GM21390 (cell line): Measurements from ENCODE around the gene MTUS2.
"Not testable (repeated sequence)": the region's sequence is repeated elsewhere in the genome, so short reads cannot be mapped to it uniquely, and the experiment has no call there.

Experiments
- ATAC-seq: cut with Tn5 transposase; IDR thresholded peaks from one replicate; pipeline ENCODE4 v1.9.1; 2021; ENCODE audit not compliant: unreplicated experiment

Gene MTUS2

DNA sequence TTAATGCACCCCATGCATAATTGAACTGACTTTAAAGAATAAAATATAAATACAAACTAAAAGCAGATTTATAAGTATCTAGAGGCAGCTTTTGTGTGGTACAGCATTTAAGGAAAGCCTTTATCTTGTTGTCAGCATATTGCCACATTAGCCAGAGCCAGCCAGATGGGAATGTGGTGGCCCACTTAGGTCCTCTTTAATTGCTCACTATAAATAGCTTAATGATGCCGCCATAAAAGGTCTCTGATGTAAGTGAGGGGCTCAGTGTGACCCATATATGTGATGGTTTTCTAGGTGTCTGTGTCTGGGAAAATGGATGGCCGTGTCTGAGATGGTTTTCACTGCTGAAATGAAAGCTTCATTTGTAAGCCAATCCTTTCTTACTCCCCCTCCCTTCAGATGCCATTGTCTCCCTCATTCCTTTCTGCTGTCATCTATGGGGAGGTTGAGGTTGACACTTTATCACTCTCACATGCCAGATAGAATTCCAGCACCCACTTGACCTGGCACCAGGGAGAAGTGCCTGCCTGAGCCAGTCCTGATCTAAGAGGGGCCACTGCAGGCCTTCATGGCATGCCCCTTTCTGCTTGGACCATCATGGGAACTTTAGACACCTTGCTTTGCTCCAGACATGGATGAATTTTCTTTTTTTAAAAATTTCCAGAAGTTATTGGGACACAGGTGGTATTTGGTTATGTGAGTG lies 135.3 kb downstream of the MTUS2 start:
- ATAC-seq: no peak

DNA sequence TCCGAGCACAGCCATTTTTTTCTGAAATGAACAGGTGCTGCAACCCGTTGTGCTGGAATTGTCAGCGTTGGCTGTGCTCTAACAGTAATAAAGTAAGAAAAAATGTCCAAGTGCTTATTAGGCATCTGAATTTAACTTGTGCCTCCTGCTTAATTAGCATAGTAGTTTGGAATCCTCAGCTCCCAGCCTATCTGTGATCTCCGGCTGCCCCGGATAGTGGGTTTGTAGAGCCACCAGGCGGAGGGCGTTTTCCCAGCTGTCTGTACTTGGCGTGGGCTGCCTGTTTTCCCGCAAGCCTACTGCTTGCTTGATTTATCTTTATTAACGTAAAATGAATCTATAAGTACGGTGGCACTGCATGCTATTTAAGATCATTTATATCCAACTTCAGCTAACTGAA lies 137.9 kb downstream of the MTUS2 start:
- ATAC-seq: no peak

DNA sequence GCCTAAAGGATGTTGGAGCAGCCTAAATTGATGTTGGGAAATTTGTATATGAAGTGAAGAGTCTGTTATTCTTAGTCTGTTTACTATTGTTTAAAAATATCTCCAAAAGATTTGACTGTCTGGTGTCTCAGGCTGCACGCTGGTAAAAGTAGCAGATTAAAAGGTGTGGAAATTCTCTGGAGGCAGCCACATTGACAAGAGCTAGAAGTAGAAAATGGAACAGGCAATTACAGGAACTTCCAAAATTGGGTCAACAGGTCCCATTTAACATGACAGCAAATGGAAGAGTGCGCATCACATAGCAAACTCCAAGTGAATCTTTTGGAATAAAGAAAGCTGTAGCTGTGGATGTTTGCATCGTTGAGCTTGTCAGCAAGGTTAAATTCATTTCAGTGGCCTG lies 138.3 kb downstream of the MTUS2 start:
- ATAC-seq: no peak

DNA sequence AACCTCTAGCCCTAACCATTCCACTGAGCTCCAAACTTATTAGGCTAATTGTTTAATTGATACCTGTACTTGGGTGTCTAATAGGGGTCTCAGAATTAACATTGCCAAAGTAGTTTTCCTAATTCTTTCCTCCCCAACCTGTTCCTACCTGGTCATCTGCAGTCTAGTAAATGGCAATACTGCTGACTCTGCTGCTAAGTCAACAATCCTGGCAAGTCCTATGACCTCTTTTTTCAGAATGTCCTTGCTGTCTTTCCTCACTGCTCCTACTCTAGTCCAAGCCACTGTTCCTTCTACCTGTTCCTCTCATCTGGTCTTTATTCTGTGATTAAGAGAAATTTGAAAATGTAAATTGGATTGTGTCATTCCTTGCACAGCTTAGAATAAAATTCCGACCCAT lies 143.9 kb downstream of the MTUS2 start:
- no peak for ATAC-seq

GRCh38 chr13:28964803-28965202 lies 144.7 kb downstream of the MTUS2 start:
- ATAC-seq: no peak

DNA sequence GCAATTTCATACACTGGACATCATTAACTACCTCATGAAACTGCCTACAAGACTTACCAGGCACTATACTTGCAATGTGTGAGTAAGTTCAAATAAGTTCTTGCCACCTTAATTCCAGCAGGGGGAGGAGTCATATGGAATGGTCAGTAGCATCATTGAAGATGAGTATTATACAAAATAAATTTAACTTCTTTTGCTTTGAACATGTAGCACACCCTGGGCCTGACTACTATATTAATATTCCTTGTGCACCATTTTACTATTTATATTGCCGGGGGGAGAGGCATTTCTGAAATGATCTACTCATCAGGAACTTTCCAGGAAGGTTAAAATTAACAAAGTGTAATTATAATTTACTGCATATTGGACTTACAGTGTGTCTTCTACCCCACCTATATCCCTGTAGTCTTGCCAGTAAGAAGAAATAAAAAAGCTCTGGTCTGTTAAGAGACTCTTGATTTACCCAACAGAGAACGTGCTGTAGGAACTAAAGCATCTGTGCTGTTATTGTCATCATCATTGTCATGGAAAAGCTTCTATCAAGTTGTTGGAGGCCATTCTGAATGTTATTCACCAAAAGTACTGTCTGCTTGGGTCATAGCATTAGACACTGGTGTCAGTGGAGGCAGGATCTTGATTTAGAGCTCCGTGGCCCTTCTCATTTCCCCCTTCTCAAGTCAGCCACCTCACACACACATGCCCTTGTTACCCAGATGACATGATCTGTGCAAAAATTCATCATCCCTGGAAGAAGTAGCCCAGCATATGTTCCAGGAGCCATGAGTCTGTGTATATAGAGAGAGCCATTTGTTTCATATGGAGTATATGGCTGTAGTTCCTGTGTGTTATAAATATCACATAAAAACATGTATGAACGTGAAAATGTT lies 147.1 kb downstream of the MTUS2 start:
- no peak for ATAC-seq

DNA sequence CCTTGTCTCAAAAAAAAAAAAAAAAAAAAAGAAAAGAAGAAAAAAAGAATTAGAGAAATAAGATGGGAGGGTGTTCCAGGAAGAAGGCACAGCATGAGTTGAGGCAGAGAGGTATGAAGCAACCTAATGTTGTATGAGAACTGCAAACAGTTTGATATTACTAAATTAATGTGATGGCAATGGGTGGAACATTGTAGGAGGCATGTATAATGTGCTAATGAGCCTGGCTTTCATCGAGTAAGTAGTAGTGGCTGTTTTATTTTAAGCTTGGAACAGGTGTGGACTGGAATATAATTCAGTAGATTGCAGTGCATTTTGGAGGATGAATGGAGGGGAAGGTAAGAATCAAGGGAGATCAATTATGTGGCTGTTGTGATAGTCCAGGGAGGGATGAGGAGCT lies 156.1 kb downstream of the MTUS2 start:
- no peak for ATAC-seq

DNA sequence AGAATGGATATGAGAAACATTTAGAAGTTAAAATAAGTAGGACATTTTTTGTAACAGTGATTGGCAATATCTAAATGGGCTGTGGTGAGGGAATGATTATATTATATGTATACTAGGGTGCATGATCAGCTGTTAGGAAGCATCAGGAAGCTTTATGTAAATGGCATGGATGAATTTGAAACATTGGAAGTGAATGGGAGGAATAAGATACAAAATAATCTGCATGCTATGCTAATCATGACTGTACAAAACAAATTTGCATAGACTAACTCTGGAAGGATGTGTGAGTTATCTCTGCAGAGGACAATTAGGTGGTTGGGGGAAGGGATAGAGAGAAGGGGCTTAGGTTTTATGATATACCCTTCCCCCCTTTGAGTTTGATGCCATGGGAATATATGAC lies 156.5 kb downstream of the MTUS2 start:
- ATAC-seq: no peak

DNA sequence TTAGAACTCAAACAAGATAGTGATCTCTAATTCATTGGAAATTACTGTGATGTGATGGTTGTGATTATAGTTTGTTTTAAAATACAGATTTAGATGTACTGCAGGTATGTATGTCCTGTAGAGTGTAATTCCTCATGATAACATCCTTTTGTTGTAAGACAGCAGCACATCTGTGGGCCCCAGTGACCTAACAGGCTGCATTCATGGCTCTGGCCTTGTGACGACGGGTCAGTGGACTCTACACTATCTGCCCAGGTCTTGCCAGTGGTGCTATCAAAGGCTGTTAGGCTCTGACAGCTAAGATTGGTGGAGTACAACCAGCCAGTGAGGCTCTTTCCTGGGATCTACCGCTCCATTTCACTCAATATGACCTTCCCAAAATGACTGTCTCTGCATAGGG lies 158.4 kb downstream of the MTUS2 start:
- ATAC-seq: no peak

DNA sequence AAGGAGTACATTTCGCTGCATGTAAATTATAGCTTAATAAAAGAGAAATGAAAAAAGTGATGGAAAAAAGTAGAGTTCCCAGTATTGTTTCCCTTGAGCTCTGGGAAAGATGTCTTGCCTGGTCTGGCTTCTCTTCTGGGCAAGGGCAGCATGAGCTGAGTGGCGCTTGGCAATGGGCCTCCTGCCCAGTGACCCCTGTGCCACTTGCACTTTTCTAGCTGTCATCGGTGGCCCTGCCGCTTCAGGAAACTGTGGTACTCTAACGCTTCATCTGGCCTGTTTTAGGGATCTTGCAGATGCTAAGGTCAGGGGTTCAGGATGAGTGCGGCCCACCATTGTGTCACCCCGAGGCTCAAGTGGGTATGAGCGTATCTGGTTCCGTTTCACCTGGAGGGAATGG lies 161.4 kb downstream of the MTUS2 start:
- no peak for ATAC-seq

DNA sequence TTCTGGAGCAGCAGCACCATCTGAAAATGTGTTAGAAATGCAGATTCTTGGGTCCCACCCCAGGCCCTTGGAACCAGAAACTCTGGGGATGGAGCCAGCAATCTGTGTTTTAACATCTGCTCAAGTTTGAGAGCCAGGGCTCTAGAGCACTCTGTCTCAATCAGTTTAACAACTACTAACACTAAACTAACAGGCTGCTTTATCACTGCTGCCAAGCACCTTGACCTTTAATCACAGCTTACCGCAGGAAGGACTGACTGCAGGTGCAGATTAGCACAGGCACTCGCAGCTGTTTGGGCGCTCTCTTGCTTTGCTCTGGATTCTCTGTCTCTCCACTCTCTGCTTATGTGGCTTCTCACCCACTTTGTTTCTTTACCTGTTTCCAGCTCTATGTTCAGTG lies 163.5 kb downstream of the MTUS2 start:
- ATAC-seq: no peak

DNA sequence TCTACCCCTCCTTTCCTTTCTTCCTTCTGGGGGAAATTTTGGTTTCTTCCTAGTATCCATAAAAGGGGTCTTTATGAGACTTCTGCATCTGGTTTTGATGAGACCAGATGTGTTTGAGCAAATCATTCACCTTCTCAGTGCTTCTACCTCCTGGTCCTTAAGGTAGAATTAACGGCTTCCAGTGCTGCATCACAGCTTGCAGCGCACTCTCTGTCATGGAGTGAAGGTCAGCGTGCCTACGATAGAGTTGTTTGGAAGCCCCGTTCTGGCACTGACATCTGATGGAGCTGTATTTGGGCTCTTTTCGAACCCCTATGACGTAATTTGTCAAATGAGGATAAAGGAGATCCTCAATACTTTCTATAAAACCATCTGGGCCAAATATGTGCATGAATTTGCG lies 164.2 kb downstream of the MTUS2 start:
- ATAC-seq: no peak

GRCh38 chr13:28984825-28985224 lies 164.7 kb downstream of the MTUS2 start:
- ATAC-seq: no peak

DNA sequence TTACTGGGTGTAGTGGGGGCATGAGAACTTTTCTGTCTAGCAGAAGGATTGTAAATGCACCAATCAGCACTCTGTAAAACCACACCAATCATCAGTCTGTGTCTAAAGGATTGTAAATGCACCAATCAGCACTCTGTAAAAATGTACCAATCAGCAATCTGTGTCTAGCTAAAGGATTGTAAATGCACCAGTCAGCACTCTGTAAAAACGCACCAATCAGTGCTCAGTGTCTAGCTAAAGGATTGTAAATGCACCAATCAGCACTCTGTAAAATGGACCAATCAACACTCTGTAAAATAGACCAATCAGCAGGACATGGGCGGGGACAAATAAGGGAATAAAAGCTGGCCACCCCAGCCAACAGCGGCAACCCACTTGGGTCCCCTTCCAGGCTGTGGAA lies 170.2 kb downstream of the MTUS2 start:
- ATAC-seq: not testable (repeated sequence)

DNA sequence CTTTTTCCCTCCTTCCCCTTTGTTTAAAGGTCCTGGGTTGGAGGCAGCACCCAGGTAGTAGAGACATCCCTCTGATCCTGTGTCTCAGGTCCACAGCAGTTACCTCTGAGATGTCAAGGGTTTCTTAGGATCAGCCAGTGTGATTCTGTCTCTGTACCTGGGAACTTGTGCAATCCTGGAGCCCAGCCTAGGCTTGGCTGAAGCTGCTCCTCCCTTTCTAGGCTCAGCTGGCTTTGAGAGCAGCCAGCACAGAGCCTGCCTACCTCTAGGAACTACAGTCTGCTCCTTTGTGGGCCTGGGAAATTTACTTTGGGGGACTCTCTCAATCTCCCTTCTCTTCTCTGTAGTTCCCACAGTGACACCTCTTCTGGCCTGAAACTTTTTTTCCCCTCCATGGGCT lies 171.6 kb downstream of the MTUS2 start:
- no peak for ATAC-seq

- no peak for ATAC-seq
Measured at GRCh38 chr13:29000826-29001225, 180.7 kb downstream of the MTUS2 start.

DNA sequence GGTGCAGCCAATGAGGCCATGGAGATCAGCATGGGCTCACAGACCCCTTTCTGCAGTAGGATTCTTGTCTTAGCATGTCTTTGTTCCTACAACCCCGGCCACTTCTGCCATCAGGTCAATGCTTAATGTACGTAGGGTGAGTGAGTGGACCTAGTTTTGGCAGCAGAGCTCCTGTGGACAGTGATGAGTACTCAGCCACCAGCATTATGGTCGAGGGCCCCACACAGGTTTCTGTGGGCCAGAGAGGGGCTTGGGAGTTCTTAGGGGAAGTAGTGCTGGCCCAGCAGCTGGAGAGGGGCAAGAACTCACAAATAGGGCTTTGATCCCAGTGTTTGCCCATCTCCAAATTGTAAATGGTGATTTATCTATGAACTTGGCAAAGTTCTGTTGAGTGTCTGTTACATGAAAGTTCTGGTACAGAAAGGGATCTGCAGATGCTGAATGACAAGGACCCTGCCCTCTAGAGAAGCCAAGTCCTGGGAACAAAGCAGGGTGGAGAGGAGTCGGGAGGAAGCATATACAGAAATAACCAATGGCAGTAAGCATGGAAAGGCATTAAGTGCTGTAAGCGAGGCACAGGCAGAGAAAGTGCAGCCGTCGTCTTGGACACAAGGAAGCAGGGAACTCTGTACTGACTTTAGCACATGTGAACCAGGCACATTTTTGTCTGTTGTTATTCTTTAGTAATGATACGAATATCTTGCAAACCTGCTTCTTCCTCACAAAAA lies 185.1 kb downstream of the MTUS2 start:
- ATAC-seq: no peak

DNA sequence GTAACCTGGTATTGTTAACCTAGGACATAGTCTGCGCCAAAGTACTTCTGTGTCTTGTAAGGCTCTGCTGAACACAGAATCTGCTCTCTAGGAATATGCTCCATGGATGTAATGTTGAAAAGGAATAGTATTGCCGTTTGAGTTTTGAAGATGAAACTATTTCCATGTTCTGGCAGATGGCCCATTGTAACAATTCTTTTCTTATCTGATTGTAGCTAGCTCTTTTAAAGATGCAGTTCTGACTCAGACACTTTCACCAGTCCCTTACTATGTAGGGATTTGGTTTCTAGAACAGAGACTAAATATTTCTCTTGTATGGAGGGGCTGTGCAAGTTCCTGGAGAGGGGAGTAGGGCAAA lies 185.6 kb downstream of the MTUS2 start:
- no peak for ATAC-seq

- no peak for ATAC-seq
Measured at GRCh38 chr13:29006359-29006850, 186.3 kb downstream of the MTUS2 start.

GRCh38 chr13:29008296-29008695 lies 188.2 kb downstream of the MTUS2 start:
- ATAC-seq: no peak

GRCh38 chr13:29020314-29020713 lies 200.2 kb downstream of the MTUS2 start:
- no peak for ATAC-seq

DNA sequence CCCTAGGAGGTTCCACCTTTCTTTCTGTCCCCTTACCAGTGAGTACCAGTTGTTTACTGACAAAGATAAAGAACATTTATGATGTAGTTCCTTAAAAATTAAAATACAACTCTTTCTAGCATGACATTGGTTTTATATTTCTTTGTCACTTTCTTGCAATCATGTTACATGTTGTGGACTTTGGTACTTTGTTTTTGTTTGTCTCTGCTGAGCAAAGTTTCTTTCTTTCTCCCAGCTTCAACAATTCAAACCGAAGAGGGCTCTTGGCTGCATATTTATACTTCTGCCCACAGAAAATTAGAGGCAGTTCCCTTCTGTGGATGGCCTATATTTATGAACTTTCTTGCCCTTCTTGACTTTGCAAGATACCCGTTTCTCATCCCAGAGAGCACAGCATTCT lies 201.2 kb downstream of the MTUS2 start:
- ATAC-seq: no peak
